GM21529 (cell line): Measurements from ENCODE around the gene GET3.
"Not testable (repeated sequence)": the region's sequence is repeated elsewhere in the genome, so short reads cannot be mapped to it uniquely, and the experiment has no call there.

Experiments used
- ATAC-seq: cut with Tn5 transposase; IDR thresholded peaks from one replicate; pipeline ENCODE4 v1.9.1; 2021; ENCODE audit not compliant: unreplicated experiment

GET3 gene

GRCh38 chr19:12736995-12737834 lies at the start of gene GET3:
Gene GET3 (plus strand): TSS chr19:12737497. CDS start chr19:12737506, 9 bp downstream.
- peak; percentile 81 for ATAC-seq

- no peak for ATAC-seq
Observed at GRCh38 chr19:12689012-12689411, 48.3 kb upstream of the GET3 start.

GRCh38 chr19:12689581-12690216 lies 47.6 kb upstream of the GET3 start:
- no peak for ATAC-seq

- no peak for ATAC-seq
Observed at GRCh38 chr19:12692960-12693359, 44.3 kb upstream of the GET3 start.

- no peak for ATAC-seq
Observed at GRCh38 chr19:12694641-12695040, 42.7 kb upstream of the GET3 start.

GRCh38 chr19:12695096-12695495 lies 42.2 kb upstream of the GET3 start:
- ATAC-seq = no peak

- peak; percentile 5 for ATAC-seq
Observed at GRCh38 chr19:12695514-12695913, 41.8 kb upstream of the GET3 start.

- ATAC-seq = peak; percentile 9
Observed at GRCh38 chr19:12695997-12696365, 41.3 kb upstream of the GET3 start.

GRCh38 chr19:12696366-12697335 lies 40.6 kb upstream of the GET3 start, which contains the start of gene FBXW9:
Gene FBXW9 (minus strand): TSS chr19:12696631. CDS start chr19:12696581, 50 bp downstream.
- peak; percentile 74 for ATAC-seq

GRCh38 chr19:12697425-12697824 lies 39.9 kb upstream of the GET3 start:
- ATAC-seq = not testable (repeated sequence)

- ATAC-seq = no peak
Observed at GRCh38 chr19:12698138-12698537, 39.2 kb upstream of the GET3 start.

GRCh38 chr19:12701596-12702282 lies 35.6 kb upstream of the GET3 start:
- ATAC-seq = no peak

- ATAC-seq = no peak
Observed at GRCh38 chr19:12703046-12703445, 34.3 kb upstream of the GET3 start.

- ATAC-seq = no peak
Observed at GRCh38 chr19:12705169-12705568, 32.1 kb upstream of the GET3 start.

- no peak for ATAC-seq
Observed at GRCh38 chr19:12705654-12706331, 31.5 kb upstream of the GET3 start.

GRCh38 chr19:12706332-12706718 lies 31.0 kb upstream of the GET3 start:
- ATAC-seq = no peak

- ATAC-seq = no peak
Observed at GRCh38 chr19:12708641-12709040, 28.7 kb upstream of the GET3 start.

GRCh38 chr19:12711187-12711586 lies 26.1 kb upstream of the GET3 start:
- ATAC-seq = no peak

- not testable (repeated sequence) for ATAC-seq
Observed at GRCh38 chr19:12712077-12712476, 25.2 kb upstream of the GET3 start.

- not testable (repeated sequence) for ATAC-seq
Observed at GRCh38 chr19:12713304-12713703, 24.0 kb upstream of the GET3 start.
